ENCODE results near the gene CYLD.

DNA sequence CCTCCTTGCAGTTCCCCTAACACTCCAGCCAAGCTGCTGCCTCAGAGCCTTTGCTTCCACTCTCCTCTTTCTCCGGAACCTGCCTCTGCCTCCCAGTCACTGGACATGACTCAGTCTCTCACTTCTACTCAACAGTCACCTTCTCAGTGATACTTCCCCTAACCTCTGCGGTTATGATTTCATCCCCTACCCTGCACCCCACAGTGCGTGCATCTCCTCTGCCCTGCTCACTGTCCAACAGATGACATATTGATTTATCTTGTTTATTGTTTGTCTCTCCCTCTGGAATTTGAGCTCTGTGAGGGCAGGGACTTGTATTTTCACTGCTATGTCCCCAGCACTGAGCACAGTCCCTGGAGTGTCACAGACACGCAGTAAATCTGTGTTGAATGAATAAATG lies 100.7 kb downstream of the CYLD start:
- TF ChIP-seq, protein P1, sequence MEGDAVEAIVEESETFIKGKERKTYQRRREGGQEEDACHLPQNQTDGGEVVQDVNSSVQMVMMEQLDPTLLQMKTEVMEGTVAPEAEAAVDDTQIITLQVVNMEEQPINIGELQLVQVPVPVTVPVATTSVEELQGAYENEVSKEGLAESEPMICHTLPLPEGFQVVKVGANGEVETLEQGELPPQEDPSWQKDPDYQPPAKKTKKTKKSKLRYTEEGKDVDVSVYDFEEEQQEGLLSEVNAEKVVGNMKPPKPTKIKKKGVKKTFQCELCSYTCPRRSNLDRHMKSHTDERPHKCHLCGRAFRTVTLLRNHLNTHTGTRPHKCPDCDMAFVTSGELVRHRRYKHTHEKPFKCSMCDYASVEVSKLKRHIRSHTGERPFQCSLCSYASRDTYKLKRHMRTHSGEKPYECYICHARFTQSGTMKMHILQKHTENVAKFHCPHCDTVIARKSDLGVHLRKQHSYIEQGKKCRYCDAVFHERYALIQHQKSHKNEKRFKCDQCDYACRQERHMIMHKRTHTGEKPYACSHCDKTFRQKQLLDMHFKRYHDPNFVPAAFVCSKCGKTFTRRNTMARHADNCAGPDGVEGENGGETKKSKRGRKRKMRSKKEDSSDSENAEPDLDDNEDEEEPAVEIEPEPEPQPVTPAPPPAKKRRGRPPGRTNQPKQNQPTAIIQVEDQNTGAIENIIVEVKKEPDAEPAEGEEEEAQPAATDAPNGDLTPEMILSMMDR (IDR thresholded peaks at IDR 0.05) = no peak
- no peak for TF ChIP-seq POLR2AphosphoS5 (IDR thresholded peaks at IDR 0.05)
- no peak for TF ChIP-seq POLR2A (IDR thresholded peaks at IDR 0.05)

All from suprapubic skin (tissue), 4 donors.